ENCODE measurements around the gene NFE2L1.

Gene NFE2L1

DNA sequence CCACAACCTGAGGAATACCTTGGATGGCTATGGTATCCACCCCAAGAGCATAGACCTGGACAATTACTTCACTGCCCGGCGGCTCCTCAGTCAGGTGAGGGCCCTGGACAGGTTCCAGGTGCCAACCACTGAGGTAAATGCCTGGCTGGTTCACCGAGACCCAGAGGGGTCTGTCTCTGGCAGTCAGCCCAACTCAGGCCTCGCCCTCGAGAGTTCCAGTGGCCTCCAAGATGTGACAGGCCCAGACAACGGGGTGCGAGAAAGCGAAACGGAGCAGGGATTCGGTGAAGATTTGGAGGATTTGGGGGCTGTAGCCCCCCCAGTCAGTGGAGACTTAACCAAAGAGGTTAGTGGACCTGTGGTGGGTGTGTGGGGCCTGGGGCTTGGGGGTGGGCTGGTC, 3.1 kb downstream of the NFE2L1 start:
- peak overlapping the region; percentile 99 for H3K4me3 Mint-ChIP-seq
- DNase-seq, result no peak
- no peak for ATAC-seq
- H3K27me3 Mint-ChIP-seq, result no peaks in the 10 kb centered on the region
- peaks cover 80% of the 10 kb centered on the region for H3K4me1 Mint-ChIP-seq
- H3K36me3 Mint-ChIP-seq (ENCODE audit: low read depth), result peaks cover 54% of the 10 kb centered on the region
- peak overlapping the region; percentile 19 for H3K27ac Mint-ChIP-seq
- no peaks in the 10 kb centered on the region for H3K9me3 Mint-ChIP-seq

DNA sequence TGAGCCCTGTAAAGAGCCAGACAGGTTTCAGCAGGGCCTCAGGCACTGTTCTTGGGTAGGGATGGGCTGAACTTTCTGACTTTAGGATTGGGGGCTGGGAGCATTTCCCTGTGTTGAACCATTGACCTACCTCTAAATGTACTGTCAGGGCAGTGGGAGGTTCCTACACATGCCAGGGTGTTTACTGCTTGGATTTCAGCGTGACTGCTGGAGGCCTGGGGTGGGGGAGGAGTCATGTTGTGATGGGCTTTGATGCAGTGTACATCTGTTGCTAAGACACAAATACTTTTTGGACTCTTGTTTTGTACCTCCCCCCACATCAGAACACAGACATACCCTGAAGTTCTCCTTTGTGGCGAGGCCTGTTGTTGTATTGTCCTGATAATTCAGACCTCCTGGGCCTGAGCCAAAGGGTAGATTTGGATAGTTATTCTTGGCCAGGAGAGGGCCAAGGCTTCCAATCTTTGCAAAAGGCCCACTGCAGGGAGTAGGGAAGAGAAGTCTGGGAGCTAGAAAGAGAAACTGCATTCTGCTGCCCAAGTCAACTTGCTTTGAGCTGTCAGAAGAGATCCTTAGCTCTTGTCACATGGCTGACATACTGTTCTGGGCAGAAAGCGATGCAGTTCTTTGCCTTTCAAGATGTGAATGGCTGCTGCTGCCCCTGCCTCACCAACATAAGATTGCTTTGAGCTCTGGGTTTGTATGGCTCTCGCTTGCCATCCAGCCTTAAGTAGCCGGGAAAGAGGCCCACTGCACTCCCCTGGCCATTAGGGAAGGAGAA, 3.7 kb downstream of the NFE2L1 start:
- Mint-ChIP-seq H3K27me3 (no peaks in the 10 kb centered on the region), H3K36me3 (ENCODE audit: low read depth) (peaks cover 55% of the 10 kb centered on the region), H3K9me3 (no peaks in the 10 kb centered on the region), H3K27ac (peak overlapping the region; percentile 19), H3K4me1 (peaks cover 79% of the 10 kb centered on the region), H3K4me3 (peak overlapping the region; percentile 99)
- no peak for DNase-seq
- ATAC-seq, result no peak

DNA sequence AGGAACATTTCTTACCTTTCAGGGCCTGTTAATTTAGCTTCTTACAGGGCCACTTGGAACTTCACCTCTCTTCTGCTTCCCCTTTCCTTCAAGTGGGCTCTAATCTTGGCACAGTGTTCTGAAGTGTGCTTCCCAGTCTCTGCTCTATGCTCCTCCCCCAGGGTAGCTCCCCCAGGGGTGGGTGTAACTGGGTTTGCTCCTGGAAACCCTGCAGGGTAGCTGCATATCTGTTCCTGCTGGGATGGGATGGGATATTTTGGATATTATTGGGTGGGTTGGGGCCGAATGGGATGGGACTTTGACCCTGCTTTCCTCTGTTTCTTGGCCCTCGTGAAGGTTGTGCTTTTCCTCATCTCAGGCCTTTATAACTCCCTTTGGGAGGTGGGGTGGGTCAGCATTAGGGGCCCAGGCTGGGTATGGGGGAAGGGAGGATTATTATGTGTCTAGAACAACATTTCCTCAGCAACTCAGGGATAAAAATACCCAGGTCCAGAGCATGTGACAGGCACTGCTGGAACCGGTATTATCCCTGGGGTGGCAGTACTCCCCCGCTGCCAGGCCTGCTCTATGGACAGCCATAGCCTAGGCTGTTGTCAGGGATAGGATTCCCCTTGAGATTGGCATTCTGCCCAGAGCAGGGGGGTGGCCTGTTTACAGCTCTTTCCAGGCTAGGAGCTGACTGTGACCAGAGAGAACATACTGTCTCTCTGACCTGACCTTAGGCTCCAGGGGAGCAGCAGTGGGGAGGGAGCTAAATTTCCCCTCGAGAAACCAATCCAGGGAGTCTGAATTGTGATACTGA, 5.0 kb downstream of the NFE2L1 start:
- peak overlapping the region; percentile 42 for H3K4me3 Mint-ChIP-seq
- DNase-seq (no peak), ATAC-seq (no peak)
- no peaks in the 10 kb centered on the region for H3K9me3 Mint-ChIP-seq
- peaks cover 64% of the 10 kb centered on the region for H3K36me3 Mint-ChIP-seq (ENCODE audit: low read depth)
- peaks cover 75% of the 10 kb centered on the region for H3K4me1 Mint-ChIP-seq
- H3K27me3 Mint-ChIP-seq, result no peaks in the 10 kb centered on the region
- H3K27ac Mint-ChIP-seq, result peak overlapping the region; percentile 74

DNA sequence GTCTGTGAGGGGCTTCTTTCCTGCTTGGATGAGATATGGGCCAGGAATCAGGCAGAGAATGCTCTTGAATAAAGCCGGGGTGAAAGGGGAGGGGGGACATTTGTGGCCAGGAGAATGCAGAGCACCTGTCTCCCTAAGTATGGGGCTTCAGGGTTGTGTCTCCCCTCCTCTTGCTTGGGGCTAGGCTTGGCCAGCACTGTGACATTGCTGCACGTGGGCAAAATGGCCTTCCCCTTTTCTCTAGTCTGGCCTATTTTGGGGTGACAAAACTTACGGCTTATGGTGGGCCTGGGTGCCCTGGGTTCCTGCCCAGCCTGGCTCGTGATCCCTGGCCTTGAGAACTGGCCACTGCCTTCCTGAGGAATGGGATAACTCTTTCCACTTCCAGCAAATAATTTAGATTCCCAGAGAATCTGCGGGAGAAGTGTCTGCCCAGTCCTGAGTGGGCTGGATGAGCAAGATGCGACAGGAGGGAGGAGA, 5.6 kb downstream of the NFE2L1 start:
- DNase-seq (no peak), ATAC-seq (no peak)
- Mint-ChIP-seq H3K9me3 (no peaks in the 10 kb centered on the region), H3K4me3 (no peak overlapping the region), H3K36me3 (ENCODE audit: low read depth) (peaks cover 69% of the 10 kb centered on the region), H3K27me3 (no peaks in the 10 kb centered on the region), H3K4me1 (peaks cover 73% of the 10 kb centered on the region), H3K27ac (peak overlapping the region; percentile 74)

DNA sequence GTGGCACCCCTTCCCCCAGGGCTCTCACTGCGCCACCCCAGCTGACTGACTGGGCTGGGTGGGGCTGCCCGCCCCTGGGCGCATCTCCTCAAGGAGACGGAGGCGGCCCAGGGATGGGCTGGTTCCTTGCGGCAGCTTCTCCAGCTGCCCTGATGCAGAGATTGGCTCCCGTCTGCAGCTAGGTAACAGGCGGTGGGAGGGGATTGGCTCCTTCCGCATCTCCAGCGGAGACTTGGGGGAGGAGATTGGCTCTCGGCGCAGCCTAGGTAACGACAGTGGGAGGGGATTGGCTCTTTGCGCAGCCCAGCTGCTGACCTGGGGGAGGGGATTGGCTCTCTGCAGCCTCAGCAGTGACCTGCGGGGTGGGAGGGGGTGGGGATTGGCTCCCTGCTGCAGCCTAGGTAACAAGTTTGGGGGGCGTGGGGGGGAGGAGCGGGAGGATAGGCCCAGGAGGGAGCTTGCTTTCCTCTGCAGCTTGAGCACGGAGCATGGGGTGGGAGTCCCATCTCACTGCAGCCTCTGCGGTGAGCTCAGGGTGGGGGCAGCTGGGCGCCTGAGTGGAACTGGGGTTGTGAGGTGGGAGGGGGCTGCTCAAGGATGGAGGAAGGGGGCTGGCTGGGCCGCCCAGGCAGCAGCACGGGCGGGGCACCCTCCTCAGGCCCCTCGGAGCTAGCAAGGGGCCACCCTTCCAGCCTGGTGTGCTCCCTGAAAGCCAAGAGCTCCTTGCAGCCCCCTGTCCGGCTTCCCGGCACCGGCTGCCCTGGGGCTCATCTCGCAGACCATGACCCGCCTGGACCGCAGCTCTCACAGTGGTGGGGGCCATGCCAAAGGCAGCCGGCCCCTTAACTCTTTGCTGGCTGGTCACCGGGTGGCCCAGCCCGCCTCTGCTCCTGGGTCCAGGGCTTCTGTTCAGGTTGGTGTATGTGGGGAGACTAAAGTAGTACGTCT, 6.4 kb downstream of the NFE2L1 start:
- peak overlapping the region; percentile 74 for H3K4me3 Mint-ChIP-seq
- H3K36me3 Mint-ChIP-seq (ENCODE audit: low read depth), result peaks cover 71% of the 10 kb centered on the region
- H3K9me3 Mint-ChIP-seq, result no peaks in the 10 kb centered on the region
- DNase-seq (no peak), ATAC-seq (no peak)
- H3K27ac Mint-ChIP-seq, result peak overlapping the region; percentile 100
- peaks cover 67% of the 10 kb centered on the region for H3K4me1 Mint-ChIP-seq
- no peaks in the 10 kb centered on the region for H3K27me3 Mint-ChIP-seq

DNA sequence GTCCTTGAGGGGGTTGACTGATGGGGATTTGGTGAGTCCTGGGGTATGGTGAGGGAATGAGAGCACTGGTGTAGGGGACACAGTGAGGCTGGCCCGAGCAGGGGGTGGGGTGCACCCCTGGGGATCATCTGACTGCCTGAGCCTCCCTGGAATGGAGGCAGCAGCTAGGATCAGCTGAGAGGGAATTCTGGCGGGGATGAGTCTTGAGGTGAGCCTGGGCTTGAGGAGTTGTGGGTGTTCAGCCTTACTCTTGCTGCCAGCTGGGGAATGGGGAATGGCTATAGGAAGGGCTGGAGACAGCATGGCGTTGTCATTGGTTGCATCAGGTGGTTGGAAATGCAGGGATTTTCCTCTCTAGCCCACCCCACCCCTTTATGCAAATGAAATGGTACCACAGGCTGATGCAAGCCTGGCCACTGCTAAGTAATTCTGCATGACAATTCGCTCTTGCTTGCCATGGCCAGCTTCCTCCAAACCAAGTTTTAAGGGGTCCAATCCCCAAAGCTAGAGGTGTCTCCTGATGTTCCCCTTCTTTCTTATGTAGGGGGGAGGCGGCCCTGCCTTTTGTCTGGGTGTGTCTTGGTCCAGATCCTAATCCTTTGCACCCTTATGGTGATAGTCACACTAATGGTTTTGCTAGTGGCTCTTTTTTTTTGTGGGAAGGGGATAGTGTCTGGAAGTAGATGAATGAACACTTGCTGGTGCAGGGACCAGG, 7.5 kb downstream of the NFE2L1 start:
- H3K36me3 Mint-ChIP-seq (ENCODE audit: low read depth), result peaks cover 71% of the 10 kb centered on the region
- peaks cover 55% of the 10 kb centered on the region for H3K4me1 Mint-ChIP-seq
- peak overlapping the region; percentile 100 for H3K27ac Mint-ChIP-seq
- peak; percentile 68 for DNase-seq
- no peaks in the 10 kb centered on the region for H3K27me3 Mint-ChIP-seq
- H3K4me3 Mint-ChIP-seq, result peak overlapping the region; percentile 74
- ATAC-seq, result peak; percentile 83
- H3K9me3 Mint-ChIP-seq, result no peaks in the 10 kb centered on the region

DNA sequence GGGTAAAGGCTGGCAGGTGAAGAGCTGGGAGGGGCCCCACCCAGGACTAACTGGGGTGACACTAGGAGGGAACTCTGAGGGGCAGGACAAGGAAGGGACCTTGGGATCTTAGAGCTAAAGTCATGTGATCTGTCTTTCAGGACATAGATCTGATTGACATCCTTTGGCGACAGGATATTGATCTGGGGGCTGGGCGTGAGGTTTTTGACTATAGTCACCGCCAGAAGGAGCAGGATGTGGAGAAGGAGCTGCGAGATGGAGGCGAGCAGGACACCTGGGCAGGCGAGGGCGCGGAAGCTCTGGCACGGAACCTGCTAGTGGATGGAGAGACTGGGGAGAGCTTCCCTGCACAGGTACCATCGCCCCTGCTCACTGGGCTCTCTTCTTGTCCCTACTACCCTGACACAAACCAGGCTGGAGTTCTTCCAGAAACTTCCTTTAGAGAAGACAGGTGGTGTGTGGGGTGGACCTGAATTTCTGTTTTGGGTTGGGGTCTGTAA, 8.1 kb downstream of the NFE2L1 start:
- Mint-ChIP-seq H3K36me3 (ENCODE audit: low read depth) (peaks cover 68% of the 10 kb centered on the region), H3K4me1 (peaks cover 49% of the 10 kb centered on the region), H3K27ac (peak overlapping the region; percentile 100), H3K4me3 (peak overlapping the region; percentile 74), H3K9me3 (no peaks in the 10 kb centered on the region), H3K27me3 (no peaks in the 10 kb centered on the region)
- no peak for ATAC-seq
- no peak for DNase-seq

DNA sequence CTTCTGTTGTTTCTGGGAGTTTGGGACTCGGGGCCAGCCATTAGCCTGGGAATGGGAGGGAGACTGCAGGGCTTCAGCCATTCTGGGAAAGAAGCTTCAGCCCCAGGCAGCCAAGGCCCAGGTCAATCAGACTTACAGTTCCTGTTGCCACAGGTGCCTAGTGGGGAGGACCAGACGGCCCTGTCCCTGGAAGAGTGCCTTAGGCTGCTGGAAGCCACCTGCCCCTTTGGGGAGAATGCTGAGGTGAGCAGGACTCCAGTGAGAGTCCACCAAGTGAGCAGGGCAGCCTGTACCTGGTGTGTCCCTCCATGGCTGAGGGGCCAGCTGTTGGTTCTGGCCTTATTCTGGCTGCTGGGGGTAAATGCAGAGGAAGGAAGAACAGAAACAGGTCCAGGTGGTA, 8.7 kb downstream of the NFE2L1 start:
- Mint-ChIP-seq H3K4me3 (peak overlapping the region; percentile 74), H3K9me3 (no peaks in the 10 kb centered on the region), H3K27me3 (no peaks in the 10 kb centered on the region), H3K36me3 (ENCODE audit: low read depth) (peaks cover 68% of the 10 kb centered on the region), H3K27ac (peak overlapping the region; percentile 100), H3K4me1 (peaks cover 43% of the 10 kb centered on the region)
- no peak for DNase-seq
- ATAC-seq, result no peak

DNA sequence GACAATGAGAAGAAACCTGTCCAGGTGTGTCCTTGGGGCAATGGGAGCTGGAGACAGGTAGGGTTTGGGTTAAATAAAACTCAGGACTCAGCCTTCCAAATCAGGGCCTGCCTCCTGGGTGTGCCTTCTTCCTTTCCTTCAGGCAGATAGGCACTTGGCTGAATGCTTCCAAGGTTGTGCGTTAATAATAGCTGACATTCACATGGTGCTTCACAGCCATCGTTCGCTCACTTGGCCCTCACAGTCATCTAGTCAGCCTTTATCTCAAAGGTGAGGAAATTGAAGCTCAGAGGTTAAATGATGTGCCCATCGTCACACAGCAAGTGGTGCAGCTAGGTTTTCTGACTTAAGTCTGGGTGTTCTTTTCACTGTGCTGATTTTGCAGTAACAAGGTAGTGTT, 9.5 kb downstream of the NFE2L1 start:
- ATAC-seq (no peak), DNase-seq (no peak)
- no peaks in the 10 kb centered on the region for H3K9me3 Mint-ChIP-seq
- H3K4me1 Mint-ChIP-seq, result peaks cover 36% of the 10 kb centered on the region
- H3K27ac Mint-ChIP-seq, result peak overlapping the region; percentile 60
- no peaks in the 10 kb centered on the region for H3K27me3 Mint-ChIP-seq
- H3K4me3 Mint-ChIP-seq, result no peak overlapping the region
- peaks cover 65% of the 10 kb centered on the region for H3K36me3 Mint-ChIP-seq (ENCODE audit: low read depth)

DNA sequence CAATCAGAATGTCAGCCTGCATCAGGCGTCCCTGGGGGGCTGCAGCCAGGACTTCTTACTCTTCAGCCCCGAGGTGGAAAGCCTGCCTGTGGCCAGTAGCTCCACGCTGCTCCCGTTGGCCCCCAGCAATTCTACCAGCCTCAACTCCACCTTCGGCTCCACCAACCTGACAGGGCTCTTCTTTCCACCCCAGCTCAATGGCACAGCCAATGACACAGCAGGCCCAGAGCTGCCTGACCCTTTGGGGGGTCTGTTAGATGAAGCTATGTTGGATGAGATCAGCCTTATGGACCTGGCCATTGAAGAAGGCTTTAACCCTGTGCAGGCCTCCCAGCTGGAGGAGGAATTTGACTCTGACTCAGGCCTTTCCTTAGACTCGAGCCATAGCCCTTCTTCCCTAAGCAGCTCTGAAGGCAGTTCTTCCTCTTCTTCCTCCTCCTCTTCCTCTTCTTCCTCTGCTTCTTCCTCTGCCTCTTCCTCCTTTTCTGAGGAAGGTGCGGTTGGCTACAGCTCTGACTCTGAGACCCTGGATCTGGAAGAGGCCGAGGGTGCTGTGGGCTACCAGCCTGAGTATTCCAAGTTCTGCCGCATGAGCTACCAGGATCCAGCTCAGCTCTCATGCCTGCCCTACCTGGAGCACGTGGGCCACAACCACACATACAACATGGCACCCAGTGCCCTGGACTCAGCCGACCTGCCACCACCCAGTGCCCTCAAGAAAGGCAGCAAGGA, 10.4 kb downstream of the NFE2L1 start:
- H3K9me3 Mint-ChIP-seq, result no peaks in the 10 kb centered on the region
- no peak for DNase-seq
- H3K27ac Mint-ChIP-seq, result peak overlapping the region; percentile 64
- peaks cover 60% of the 10 kb centered on the region for H3K36me3 Mint-ChIP-seq (ENCODE audit: low read depth)
- H3K27me3 Mint-ChIP-seq, result no peaks in the 10 kb centered on the region
- ATAC-seq, result no peak
- H3K4me1 Mint-ChIP-seq, result peaks cover 26% of the 10 kb centered on the region
- no peak overlapping the region for H3K4me3 Mint-ChIP-seq

DNA sequence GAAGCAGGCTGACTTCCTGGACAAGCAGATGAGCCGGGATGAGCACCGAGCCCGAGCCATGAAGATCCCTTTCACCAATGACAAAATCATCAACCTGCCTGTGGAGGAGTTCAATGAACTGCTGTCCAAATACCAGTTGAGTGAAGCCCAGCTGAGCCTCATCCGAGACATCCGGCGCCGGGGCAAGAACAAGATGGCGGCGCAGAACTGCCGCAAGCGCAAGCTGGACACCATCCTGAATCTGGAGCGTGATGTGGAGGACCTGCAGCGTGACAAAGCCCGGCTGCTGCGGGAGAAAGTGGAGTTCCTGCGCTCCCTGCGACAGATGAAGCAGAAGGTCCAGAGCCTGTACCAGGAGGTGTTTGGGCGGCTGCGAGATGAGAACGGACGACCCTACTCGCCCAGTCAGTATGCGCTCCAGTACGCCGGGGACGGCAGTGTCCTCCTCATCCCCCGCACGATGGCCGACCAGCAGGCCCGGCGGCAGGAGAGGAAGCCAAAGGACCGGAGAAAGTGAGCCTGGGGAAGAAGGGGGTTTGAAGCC, 11.0 kb downstream of the NFE2L1 start:
- no peak for DNase-seq
- no peak overlapping the region for H3K27ac Mint-ChIP-seq
- no peaks in the 10 kb centered on the region for H3K9me3 Mint-ChIP-seq
- H3K4me1 Mint-ChIP-seq, result peaks cover 21% of the 10 kb centered on the region
- H3K27me3 Mint-ChIP-seq, result no peaks in the 10 kb centered on the region
- ATAC-seq, result no peak
- no peak overlapping the region for H3K4me3 Mint-ChIP-seq
- peaks cover 61% of the 10 kb centered on the region for H3K36me3 Mint-ChIP-seq (ENCODE audit: low read depth)

DNA sequence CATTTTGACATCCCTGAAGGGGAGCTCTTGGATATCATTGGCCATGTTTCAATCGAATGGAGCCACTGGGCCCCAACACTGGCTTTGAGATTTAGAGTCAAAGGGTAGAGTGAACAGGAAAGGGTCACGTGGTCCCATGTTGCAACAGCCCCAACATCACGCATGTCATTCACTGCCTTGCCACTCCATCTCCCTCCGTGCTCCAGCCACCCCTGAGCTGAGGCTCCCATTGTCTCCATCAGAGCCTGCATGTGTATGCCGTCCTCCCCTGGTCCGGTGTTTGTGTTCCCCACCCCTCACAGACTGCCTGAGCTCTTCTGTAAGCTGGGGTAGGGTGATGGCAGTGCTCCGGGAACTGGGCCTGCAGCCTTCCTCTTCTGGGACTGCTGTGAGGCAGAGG, 12.1 kb downstream of the NFE2L1 start:
- Mint-ChIP-seq H3K36me3 (ENCODE audit: low read depth) (peaks cover 64% of the 10 kb centered on the region), H3K4me1 (peaks cover 16% of the 10 kb centered on the region), H3K27ac (peak overlapping the region; percentile 49), H3K27me3 (no peaks in the 10 kb centered on the region), H3K9me3 (no peaks in the 10 kb centered on the region), H3K4me3 (no peak overlapping the region)
- no peak for ATAC-seq
- no peak for DNase-seq

DNA sequence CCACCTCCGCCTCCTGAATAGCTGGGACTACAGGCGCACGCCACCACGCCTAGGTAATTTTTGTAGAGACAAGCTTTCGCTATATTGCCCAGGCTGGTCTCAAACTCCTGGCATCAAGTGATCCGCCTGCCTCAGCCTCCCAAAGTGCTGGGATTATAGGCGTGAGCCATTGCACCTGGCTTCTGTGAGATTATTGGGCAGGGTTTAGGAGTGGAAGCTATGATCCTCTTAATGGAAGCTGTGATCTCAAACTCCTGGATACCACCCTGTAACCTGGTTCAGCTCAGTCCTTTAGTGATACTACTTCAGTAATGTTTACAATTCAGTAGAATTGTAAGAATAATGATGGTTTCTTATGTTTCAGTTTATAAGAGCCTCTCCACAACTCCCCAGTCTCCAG, 14.1 kb downstream of the NFE2L1 start:
- H3K27ac Mint-ChIP-seq, result no peak overlapping the region
- no peak overlapping the region for H3K4me3 Mint-ChIP-seq
- H3K27me3 Mint-ChIP-seq, result no peaks in the 10 kb centered on the region
- H3K4me1 Mint-ChIP-seq, result no peaks in the 10 kb centered on the region
- DNase-seq, result no peak
- ATAC-seq, result no peak
- H3K36me3 Mint-ChIP-seq (ENCODE audit: low read depth), result peaks cover 61% of the 10 kb centered on the region
- H3K9me3 Mint-ChIP-seq, result no peaks in the 10 kb centered on the region

Measured in activated naive CD8-positive, alpha-beta T cell treated with anti-CD3 and anti-CD28 coated beads, Interleukin-2, amount 50 U/mL, for 24 hours (primary cell).